HG02973 (cell line): ENCODE results near the gene C19orf12.

ENCODE experiments used
- ATAC-seq: cut with Tn5 transposase; IDR thresholded peaks from one replicate; pipeline ENCODE4 v1.9.1; 2021; ENCODE audit warnings: moderate library complexity; ENCODE audit not compliant: unreplicated experiment

C19orf12 gene

GRCh38 chr19:29714953-29715700, at the start of gene C19orf12:
Gene C19orf12 (minus strand): TSS chr19:29715261. CDS start chr19:29708413, 6,848 bp downstream.
- peak; percentile 54 for ATAC-seq

GRCh38 chr19:29764361-29764760, 49.3 kb upstream of the C19orf12 start:
- no peak for ATAC-seq

- no peak for ATAC-seq
These were observed 48.1 kb upstream of the C19orf12 start for GRCh38 chr19:29763196-29763595.

GRCh38 chr19:29761575-29762232, 46.6 kb upstream of the C19orf12 start:
- no peak for ATAC-seq

GRCh38 chr19:29760752-29761502, 45.9 kb upstream of the C19orf12 start:
- no peak for ATAC-seq

GRCh38 chr19:29759359-29759758, 44.3 kb upstream of the C19orf12 start:
- no peak for ATAC-seq

- no peak for ATAC-seq
These were observed 43.8 kb upstream of the C19orf12 start for GRCh38 chr19:29758863-29759262.

GRCh38 chr19:29757551-29757950, 42.5 kb upstream of the C19orf12 start:
- ATAC-seq, result no peak

GRCh38 chr19:29753934-29754305, 38.9 kb upstream of the C19orf12 start:
- no peak for ATAC-seq

GRCh38 chr19:29753190-29753933, 38.3 kb upstream of the C19orf12 start:
- ATAC-seq, result no peak

GRCh38 chr19:29752450-29753025, 37.5 kb upstream of the C19orf12 start:
- ATAC-seq, result no peak

- no peak for ATAC-seq
These were observed 36.9 kb upstream of the C19orf12 start for GRCh38 chr19:29751932-29752331.

- no peak for ATAC-seq
These were observed 34.9 kb upstream of the C19orf12 start for GRCh38 chr19:29750001-29750400.

GRCh38 chr19:29748996-29749849, 34.2 kb upstream of the C19orf12 start:
- ATAC-seq, result no peak

- ATAC-seq, result no peak
These were observed 30.2 kb upstream of the C19orf12 start for GRCh38 chr19:29745253-29745652.

GRCh38 chr19:29743681-29744080, 28.6 kb upstream of the C19orf12 start:
- no peak for ATAC-seq

- no peak for ATAC-seq
These were observed 26.7 kb upstream of the C19orf12 start for GRCh38 chr19:29741776-29742175.

- ATAC-seq, result no peak
These were observed 26.2 kb upstream of the C19orf12 start for GRCh38 chr19:29741226-29741625.

- no peak for ATAC-seq
These were observed 22.5 kb upstream of the C19orf12 start for GRCh38 chr19:29737461-29738000.

GRCh38 chr19:29735829-29736228, 20.8 kb upstream of the C19orf12 start:
- no peak for ATAC-seq
